GM12878 (cell line): ENCODE results near the gene IGHMBP2. TPM values are rescaled to one million over a fixed set of nuclear protein-coding genes. Genes with fewer than 3 reads are reported as not detected.

Experiments used
- MEF2A ChIP-seq: IDR thresholded peaks from 2 replicates; pipeline ENCODE4 v1.6.1; 2011; ENCODE audit warnings: low read depth, mild to moderate bottlenecking, low read length, moderate library complexity; ENCODE audit not compliant: insufficient read depth
- REST ChIP-seq: IDR thresholded peaks from 2 replicates; pipeline ENCODE4 v1.6.1; 2012; ENCODE audit warnings: mild to moderate bottlenecking, low read depth, low read length
- USF2 ChIP-seq: IDR thresholded peaks from 2 replicates; pipeline ENCODE4 v1.6.1; 2011; ENCODE audit warnings: low read depth, low read length, improper control_type of control experiment, borderline replicate concordance
- polyA plus RNA-seq, 11 experiments: library from polyadenylated mRNA; depleted of rRNA in 4 of 11; unstranded in 6 of 11; stranded (reverse) in 5 of 11; fragments of >200 nt; fragmentation: Nextera tagmentation in 4 of 11; fragmentation: Illumina TruSeq in 1 of 11; extraction: Ambion mirVana in 4 of 11; extraction: Trizol in 1 of 11; gene quantifications; 1 replicate in 1 of 11; 2 replicates in 10 of 11; pipeline versions ENCODE4 v1.2.1 to v1.2.3, GENCODE V29; 2011 to 2016; ENCODE audit warnings: inconsistent platforms in 2 of 11, missing spikeins in 2 of 11, low read depth in 1 of 11
- total RNA-seq, 4 experiments: library from RNA; depleted of rRNA in 3 of 4; stranded (reverse); fragments of >200 nt in 3 of 4; fragmentation: Illumina TruSeq in 1 of 4; extraction: Trizol in 1 of 4; gene quantifications; 2 replicates each; pipeline versions ENCODE4 v1.2.1 to v1.2.3, GENCODE V29; 2013 to 2021
- TF ChIP-seq, protein P1 (sequence below): fragments of 450-650 bp; formaldehyde crosslinking; IDR thresholded peaks from 2 replicates; pipeline ENCODE4 v1.5.0; 2022; ENCODE audit warnings: mild to moderate bottlenecking, missing genetic modification characterization

The IGHMBP2 gene
- total and polyA plus RNA-seq, 10 of the 15 experiments (the other 5 are each of a cell fraction or from before 2014, with no cell fraction given): 1.4 to 20.1 (median 11.2) TPM

- TF ChIP-seq REST (no peak), MEF2A (no peak), USF2 (no peak)
- TF ChIP-seq, protein P1, sequence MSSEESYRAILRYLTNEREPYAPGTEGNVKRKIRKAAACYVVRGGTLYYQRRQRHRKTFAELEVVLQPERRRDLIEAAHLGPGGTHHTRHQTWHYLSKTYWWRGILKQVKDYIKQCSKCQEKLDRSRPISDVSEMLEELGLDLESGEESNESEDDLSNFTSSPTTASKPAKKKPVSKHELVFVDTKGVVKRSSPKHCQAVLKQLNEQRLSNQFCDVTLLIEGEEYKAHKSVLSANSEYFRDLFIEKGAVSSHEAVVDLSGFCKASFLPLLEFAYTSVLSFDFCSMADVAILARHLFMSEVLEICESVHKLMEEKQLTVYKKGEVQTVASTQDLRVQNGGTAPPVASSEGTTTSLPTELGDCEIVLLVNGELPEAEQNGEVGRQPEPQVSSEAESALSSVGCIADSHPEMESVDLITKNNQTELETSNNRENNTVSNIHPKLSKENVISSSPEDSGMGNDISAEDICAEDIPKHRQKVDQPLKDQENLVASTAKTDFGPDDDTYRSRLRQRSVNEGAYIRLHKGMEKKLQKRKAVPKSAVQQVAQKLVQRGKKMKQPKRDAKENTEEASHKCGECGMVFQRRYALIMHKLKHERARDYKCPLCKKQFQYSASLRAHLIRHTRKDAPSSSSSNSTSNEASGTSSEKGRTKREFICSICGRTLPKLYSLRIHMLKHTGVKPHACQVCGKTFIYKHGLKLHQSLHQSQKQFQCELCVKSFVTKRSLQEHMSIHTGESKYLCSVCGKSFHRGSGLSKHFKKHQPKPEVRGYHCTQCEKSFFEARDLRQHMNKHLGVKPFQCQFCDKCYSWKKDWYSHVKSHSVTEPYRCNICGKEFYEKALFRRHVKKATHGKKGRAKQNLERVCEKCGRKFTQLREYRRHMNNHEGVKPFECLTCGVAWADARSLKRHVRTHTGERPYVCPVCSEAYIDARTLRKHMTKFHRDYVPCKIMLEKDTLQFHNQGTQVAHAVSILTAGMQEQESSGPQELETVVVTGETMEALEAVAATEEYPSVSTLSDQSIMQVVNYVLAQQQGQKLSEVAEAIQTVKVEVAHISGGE (CRISPR knock-in tag): no peak
Observed at GRCh38 chr11:68934321-68934645, 30.6 kb downstream of the IGHMBP2 start (continued).
